ENCODE measurements around the gene INO80E. TPM values are rescaled to one million over a fixed set of nuclear protein-coding genes. Genes with fewer than 3 reads are reported as not detected.

Gene INO80E
- total and polyA plus RNA-seq, 2 of the 8 experiments (the other 6 are each of a cell fraction or from before 2014, with no cell fraction given) = 43.0 to 91.2 TPM

GRCh38 chr16:29958756-29959155 lies 37.3 kb upstream of the INO80E start:
- Histone ChIP-seq H3K36me3 (ENCODE audit: control insufficient read depth in 2 of 4, insufficient read depth in 4 of 4, low read length in 3 of 4) (no peaks in the 10 kb centered on the region), H3K9me3 (ENCODE audit: insufficient read depth in 2 of 2, low read depth in 1 of 2, low read length in 1 of 2) (no peaks in the 10 kb centered on the region), H3K27me3 (replicated peaks in 1 of 4; ENCODE audit: control insufficient read depth in 3 of 4, extremely low read depth in 1 of 4, insufficient read depth in 3 of 4, low read length in 3 of 4) (peaks cover 0 to 2% (median 0%) of the 10 kb centered on the region in 4 experiments; a peak in 1 of 7 replicates), H4K5ac (ENCODE audit: insufficient read length, low read depth, low read length) (no peak overlapping the region), H3K79me2 (ENCODE audit: control insufficient read depth in 1 of 2, insufficient read depth in 2 of 2, low read length in 2 of 2) (no peaks in the 10 kb centered on the region), H4K8ac (ENCODE audit: extremely low read depth, insufficient read depth, low read length) (no peak overlapping the region), H3K9ac (replicated peaks in 1 of 4; ENCODE audit: extremely low read depth in 1 of 4, low read depth in 3 of 4, low read length in 3 of 4) (no peak overlapping the region), H3K4me3 (ENCODE audit: extremely low read depth in 1 of 4, insufficient read depth in 2 of 4, low read depth in 3 of 4, low read length in 4 of 4) (no peak overlapping the region), H3K18ac (ENCODE audit: extremely low read depth, low read length) (no peak overlapping the region), H3K56ac (replicated peaks; ENCODE audit: insufficient read length, low read depth, low read length) (no peak overlapping the region), H3K14ac (ENCODE audit: insufficient read length) (no peak overlapping the region), H3K4me2 (ENCODE audit: insufficient read depth in 1 of 2, low read depth in 2 of 2, low read length in 2 of 2) (no peak overlapping the region), H3K4ac (replicated peaks; ENCODE audit: insufficient read length, low read depth, low read length) (no peak overlapping the region), H2BK20ac (ENCODE audit: low read length) (no peak overlapping the region), H3K23ac (ENCODE audit: insufficient read length) (no peak overlapping the region), H2BK5ac (ENCODE audit: low read depth, low read length) (no peak overlapping the region), H2AFZ (ENCODE audit: low read length) (no peak overlapping the region), H2BK15ac (ENCODE audit: low read length) (no peak overlapping the region), H4K20me1 (replicated peaks in 1 of 2; ENCODE audit: control insufficient read depth in 1 of 2, insufficient read depth in 2 of 2, low read length in 2 of 2) (no peaks in the 10 kb centered on the region), H3K79me1 (ENCODE audit: low read depth, low read length) (no peaks in the 10 kb centered on the region), H2BK12ac (ENCODE audit: low read depth, low read length) (no peak overlapping the region), H3K23me2 (ENCODE audit: low read depth, low read length) (peaks cover 12% of the 10 kb centered on the region), H2BK120ac (replicated peaks; ENCODE audit: low read depth, low read length) (no peak overlapping the region), H4K91ac (replicated peaks; ENCODE audit: insufficient read length, low read length) (no peak overlapping the region), H3K27ac (ENCODE audit: low read depth, low read length) (no peak overlapping the region), H2AK5ac (ENCODE audit: low read depth, low read length) (no peak overlapping the region), H3K4me1 (replicated peaks in 1 of 4; ENCODE audit: control insufficient read depth in 3 of 4, insufficient read depth in 4 of 4, low read length in 3 of 4) (peaks cover 0 to 5% (median 3%) of the 10 kb centered on the region in 4 experiments; a peak in 5 of 7 replicates)
- 90% methylated on average over 5 of the region's 5 CpGs; no CpG with 5 or more reads in 1 of the 2 experiments for WGBS, 2 experiments (ENCODE audit: extremely low coverage in 1 of 2, insufficient coverage in 1 of 2, insufficient read length in 1 of 2, insufficient replicate concordance in 2 of 2, low coverage in 1 of 2, low lambda C conversion rate in 2 of 2, missing lambda C conversion rate in 1 of 2)
- ChIA-PET CTCF (ENCODE audit: partially characterized antibody) (interaction anchor here (0.6 to 1.5 kb wide), 3 partner anchors 15 to 115 kb away, joined by 3 to 7 read pairs (median 3); partner anchors contain the start of gene TAOK2), POLR2A (ENCODE audit: partially characterized antibody) (no interaction called here)
- no peak for FAIRE-seq
- no peak for DNase-seq (ENCODE audit: low read depth in 1 of 2, low spot score in 2 of 2)
- no peak for TF ChIP-seq RBBP5 (IDR thresholded peaks at IDR 0.05; ENCODE audit: borderline replicate concordance, low read depth, low read length)
- no peak for TF ChIP-seq POLR2A (IDR thresholded peaks at IDR 0.05; ENCODE audit: control extremely low read depth in 1 of 2, low read depth in 2 of 2, low read length in 2 of 2)
- TF ChIP-seq TEAD4 (IDR thresholded peaks at IDR 0.05; ENCODE audit: low read depth, low read length) = no peak
- no peak for TF ChIP-seq ATF3 (IDR thresholded peaks at IDR 0.05; ENCODE audit: insufficient read depth, low read depth, low read length)
- no peak for TF ChIP-seq PHF8 (conservative IDR thresholded peaks at IDR 0.05; ENCODE audit: low read depth, low read length)
- TF ChIP-seq YY1 (IDR thresholded peaks at IDR 0.05; ENCODE audit: low read depth, low read length) = no peak
- TF ChIP-seq KDM4A (IDR thresholded peaks at IDR 0.05; ENCODE audit: low read depth, low read length, severe bottlenecking) = no peak
- TF ChIP-seq GTF2F1 (IDR thresholded peaks at IDR 0.05; ENCODE audit: borderline replicate concordance, low read depth, low read length) = no peak
- no peak for TF ChIP-seq EZH2 (IDR thresholded peaks at IDR 0.05; ENCODE audit: low read depth, low read length, severe bottlenecking)
- TF ChIP-seq BACH1 (IDR thresholded peaks at IDR 0.05; ENCODE audit: low read length) = no peak
- TF ChIP-seq CTBP2 (IDR thresholded peaks at IDR 0.05; ENCODE audit: borderline replicate concordance, insufficient read depth, insufficient read length, low read length) = no peak
- no peak for TF ChIP-seq SRF (IDR thresholded peaks at IDR 0.05; ENCODE audit: low read depth, low read length)
- TF ChIP-seq, protein P1, sequence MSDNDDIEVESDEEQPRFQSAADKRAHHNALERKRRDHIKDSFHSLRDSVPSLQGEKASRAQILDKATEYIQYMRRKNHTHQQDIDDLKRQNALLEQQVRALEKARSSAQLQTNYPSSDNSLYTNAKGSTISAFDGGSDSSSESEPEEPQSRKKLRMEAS (IDR thresholded peaks at IDR 0.05) = no peak
- TF ChIP-seq CEBPB (IDR thresholded peaks at IDR 0.05; ENCODE audit: low read depth, low read length) = no peak
